K562 (cell line): ENCODE measurements around the gene PMFBP1. TPM values are rescaled to one million over a fixed set of nuclear protein-coding genes. Genes with fewer than 3 reads are reported as not detected.
A peak's percentile ranks its signal among the peaks of the same experiment; 100 is the strongest.

ENCODE experiments used
- ARID2 ChIP-seq: fragments of 450-650 bp; IDR thresholded peaks from 2 replicates; pipeline ENCODE4 v1.6.1; 2017; ENCODE audit warnings: antibody characterized with exemption, mild to moderate bottlenecking
- E2F6 ChIP-seq, 2 experiments: IDR thresholded peaks; 2 replicates each; pipeline ENCODE4 v1.6.1; 2011; ENCODE audit warnings: borderline replicate concordance in 1 of 2, control low read depth in 1 of 2, low read depth in 1 of 2, low read length in 1 of 2, mild to moderate bottlenecking in 1 of 2, mixed read lengths in 1 of 2, moderate library complexity in 1 of 2; ENCODE audit not compliant: insufficient read depth in 1 of 2, insufficient read length in 1 of 2, poor library complexity in 1 of 2, severe bottlenecking in 1 of 2; ENCODE audit errors: extremely low read depth in 1 of 2
- EP300 ChIP-seq: IDR thresholded peaks from 2 replicates; pipeline ENCODE4 v1.6.1; 2012; ENCODE audit warnings: low read length, improper control_type of control experiment
- FOXM1 ChIP-seq, 2 experiments: fragments of 450-650 bp in 1 of 2; sonication (generic) in 1 of 2; formaldehyde crosslinking in 1 of 2; IDR thresholded peaks; 2 replicates each; pipeline versions ENCODE4 v1.6.1 to v1.9.0; 2017 to 2022; ENCODE audit warnings: low read depth in 2 of 2, mild to moderate bottlenecking in 2 of 2, missing genetic modification reagents in 1 of 2, moderate library complexity in 1 of 2
- GTF2F1 ChIP-seq: IDR thresholded peaks from 2 replicates; pipeline ENCODE4 v1.6.1; 2011; ENCODE audit warnings: low read depth, low read length, improper control_type of control experiment
- HMGXB4 ChIP-seq: sonication (generic); formaldehyde crosslinking; IDR thresholded peaks from 2 replicates; pipeline ENCODE4 v1.8.1; 2023; ENCODE audit warnings: mild to moderate bottlenecking, missing genetic modification reagents
- L3MBTL2 ChIP-seq: fragments of 450-650 bp; IDR thresholded peaks from 2 replicates; pipeline ENCODE4 v1.6.1; 2016; ENCODE audit warnings: mild to moderate bottlenecking, moderate library complexity
- NCOA4 ChIP-seq: fragments of 450-650 bp; IDR thresholded peaks from 2 replicates; pipeline ENCODE4 v1.6.1; 2018; ENCODE audit warnings: mild to moderate bottlenecking; ENCODE audit not compliant: partially characterized antibody
- NONO ChIP-seq, 2 experiments: fragments of 200-400 bp in 1 of 2; fragments of 450-650 bp in 1 of 2; formaldehyde crosslinking in 1 of 2; IDR thresholded peaks; 2 replicates each; pipeline ENCODE4 v1.6.1; 2017; ENCODE audit warnings: low read depth in 2 of 2, mild to moderate bottlenecking in 2 of 2, moderate library complexity in 2 of 2, low read length in 1 of 2
- PHF8 ChIP-seq: fragments of 200-600 bp; sonication (generic); IDR thresholded peaks from 2 replicates; pipeline ENCODE4 v1.6.1; 2012; ENCODE audit warnings: mixed run types, mild to moderate bottlenecking, inconsistent platforms, low read length, moderate library complexity, borderline replicate concordance
- PRDM10 ChIP-seq: fragments of 450-650 bp; IDR thresholded peaks from 2 replicates; pipeline ENCODE4 v1.6.1; 2018; ENCODE audit not compliant: partially characterized antibody
- RBBP5 ChIP-seq: fragments of 200-600 bp; sonication (generic); IDR thresholded peaks from 2 replicates; pipeline ENCODE4 v1.6.1; 2012; ENCODE audit warnings: borderline replicate concordance, mild to moderate bottlenecking, low read length, control low read depth, inconsistent platforms; ENCODE audit not compliant: insufficient read depth, poor library complexity, severe bottlenecking
- TAF15 ChIP-seq: fragments of 200-400 bp; formaldehyde crosslinking; IDR thresholded peaks from 2 replicates; pipeline ENCODE4 v1.6.1; 2017; ENCODE audit warnings: mild to moderate bottlenecking, low read depth, low read length, moderate library complexity
- THRB ChIP-seq: fragments of 450-650 bp; formaldehyde crosslinking; conservative IDR thresholded peaks from 2 replicates; pipeline ENCODE4 v1.4.0; 2022; ENCODE audit warnings: mild to moderate bottlenecking, missing genetic modification characterization
- ZNF143 ChIP-seq: sonication (generic); formaldehyde crosslinking; IDR thresholded peaks from 2 replicates; pipeline ENCODE4 v1.9.0; 2022; ENCODE audit warnings: mild to moderate bottlenecking, missing genetic modification reagents
- ZNF23 ChIP-seq: fragments of 250-450 bp; sonication (Bioruptor Pico); IDR thresholded peaks from 2 replicates; pipeline ENCODE4 v1.4.0; 2020; ENCODE audit warnings: mild to moderate bottlenecking
- ZNF253 ChIP-seq: fragments of 250-450 bp; sonication (Bioruptor Pico); conservative IDR thresholded peaks from 2 replicates; pipeline ENCODE4 v1.6.1; 2021; ENCODE audit warnings: mild to moderate bottlenecking
- ZNF282 ChIP-seq: sonication (generic); formaldehyde crosslinking; IDR thresholded peaks from 2 replicates; pipeline ENCODE4 v1.8.1; 2023; ENCODE audit warnings: missing genetic modification reagents
- ZNF644 ChIP-seq: fragments of 200-800 bp; sonication (Bioruptor generic); IDR thresholded peaks from 2 replicates; pipeline ENCODE4 v1.6.1; 2016; ENCODE audit warnings: low read depth, missing genetic modification characterization, missing compliant biosample characterization
- polyA plus RNA-seq, 8 experiments: library from polyadenylated mRNA; depleted of rRNA in 4 of 8; stranded (reverse) in 5 of 8; unstranded in 3 of 8; fragments of >200 nt; fragmentation: Nextera tagmentation in 2 of 8; fragmentation: Illumina TruSeq in 1 of 8; extraction: Ambion mirVana in 2 of 8; extraction: Trizol in 1 of 8; gene quantifications; 2 replicates each; pipeline versions ENCODE4 v1.2.1 to v1.2.3, GENCODE V29; 2011 to 2014; ENCODE audit warnings: inconsistent platforms in 1 of 8, missing spikeins in 1 of 8
- total RNA-seq, 7 experiments: library from RNA; depleted of rRNA in 6 of 7; stranded (reverse); fragments of >200 nt in 6 of 7; fragmentation: Illumina TruSeq in 2 of 7; extraction: Trizol in 2 of 7; gene quantifications; 2 replicates each; pipeline versions ENCODE4 v1.2.1 to v1.2.3, GENCODE V29; 2011 to 2021; ENCODE audit warnings: low replicate concordance in 1 of 7

Gene PMFBP1
- total and polyA plus RNA-seq, 9 of the 15 experiments (the other 6 are each of a cell fraction or from before 2014, with no cell fraction given), result 0.13 to 0.91 (median 0.47) TPM

- TF ChIP-seq PRDM10, result peak; percentile 90
- TF ChIP-seq E2F6 (IDR thresholded peaks at IDR 0.05; ENCODE audit: borderline replicate concordance in 1 of 2, extremely low read depth in 1 of 2, insufficient read depth in 1 of 2, insufficient read length in 1 of 2, low read depth in 1 of 2, low read length in 1 of 2, poor library complexity in 1 of 2, severe bottlenecking in 1 of 2), result peak; percentile 15 to 28
- TF ChIP-seq FOXM1 (IDR thresholded peaks at IDR 0.05; ENCODE audit: low read depth), result peak; percentile 88
- no peak for TF ChIP-seq FOXM1 (CRISPR knock-in tag; IDR thresholded peaks at IDR 0.05; ENCODE audit: low read depth)
- peak; percentile 46 for TF ChIP-seq L3MBTL2
- TF ChIP-seq RBBP5, result no peak
- no peak for TF ChIP-seq NONO (IDR thresholded peaks at IDR 0.05; ENCODE audit: low read depth in 2 of 2, low read length in 1 of 2)
- no peak for TF ChIP-seq ZNF143 (CRISPR knock-in tag)
- no peak for TF ChIP-seq TAF15
- TF ChIP-seq HMGXB4 (CRISPR knock-in tag), result no peak
- no peak for TF ChIP-seq ZNF644 (tag)
- TF ChIP-seq ZNF23 (CRISPR knock-in tag), result no peak
- no peak for TF ChIP-seq ZNF253 (CRISPR knock-in tag)
- TF ChIP-seq THRB (CRISPR knock-in tag), result no peak
- no peak for TF ChIP-seq NCOA4
- TF ChIP-seq GTF2F1, result no peak
- no peak for TF ChIP-seq ARID2
- TF ChIP-seq PHF8, result no peak
- peak; percentile 66 for TF ChIP-seq EP300
- no peak for TF ChIP-seq ZNF282 (CRISPR knock-in tag)
Measured at GRCh38 chr16:72072514-72073342, 99.2 kb downstream of the PMFBP1 start (continued).
